H1 (cell line): ENCODE data around the gene DRC3. TPM values are rescaled to one million over a fixed set of nuclear protein-coding genes. Genes with fewer than 3 reads are reported as not detected.

Source experiments
- CTCF ChIA-PET: fragments of 300-600 bp; sonication (Branson Sonifier 250); formaldehyde crosslinking; loops from one replicate; lab custom pipeline; 2021; ENCODE audit not compliant: partially characterized antibody; lab: Charles Lee
- POLR2A ChIA-PET: fragments of 300-600 bp; sonication (Branson Sonifier 250); formaldehyde crosslinking; loops from one replicate; lab custom pipeline; 2021; ENCODE audit warnings: inconsistent platforms; ENCODE audit not compliant: partially characterized antibody; lab: Charles Lee
- DNase-seq, 2 experiments: peaks; one replicate each; pipeline versions ENCODE4 v3.0.0 to v3.0.0-alpha.2; 2010 to 2022; ENCODE audit warnings: low spot score in 2 of 2, low read depth in 1 of 2, mixed read lengths in 1 of 2
- FAIRE-seq: peaks from 2 replicates; lab custom pipeline; 2011; peaks lifted over from hg19 to GRCh38; lab: Jason Lieb, UNC
- H2AFZ ChIP-seq: 2 replicates; pipeline ENCODE4 v1.8.1; 2012; ENCODE audit warnings: low read length, inconsistent platforms
- H2AK5ac ChIP-seq: 2 replicates; pipeline ENCODE4 v1.6.1; 2013; ENCODE audit warnings: low read depth, low read length
- H2BK120ac ChIP-seq: replicated peaks from 2 replicates; pipeline ENCODE3; 2013; ENCODE audit warnings: low read depth, low read length, inconsistent platforms
- H2BK12ac ChIP-seq: 2 replicates; pipeline ENCODE4 v1.6.1; 2013; ENCODE audit warnings: low read depth, low read length
- H2BK15ac ChIP-seq: 2 replicates; pipeline ENCODE4 v1.6.1; 2013; ENCODE audit warnings: low read length
- H2BK20ac ChIP-seq: 2 replicates; pipeline ENCODE4 v1.6.1; 2013; ENCODE audit warnings: low read length
- H2BK5ac ChIP-seq: 2 replicates; pipeline ENCODE4 v1.6.1; 2013; ENCODE audit warnings: low read depth, low read length
- H3K14ac ChIP-seq: 2 replicates; pipeline ENCODE4 v1.6.1; 2013; ENCODE audit warnings: inconsistent platforms; ENCODE audit not compliant: insufficient read length
- H3K18ac ChIP-seq: 2 replicates; pipeline ENCODE4 v1.6.1; 2013; ENCODE audit warnings: low read length; ENCODE audit errors: extremely low read depth
- H3K23ac ChIP-seq: 2 replicates; pipeline ENCODE4 v1.6.1; 2013; ENCODE audit warnings: inconsistent platforms; ENCODE audit not compliant: insufficient read length
- H3K23me2 ChIP-seq: 2 replicates; pipeline ENCODE4 v1.6.1; 2013; ENCODE audit warnings: low read depth, low read length
- H3K27ac ChIP-seq: 2 replicates; pipeline ENCODE4 v1.6.1; 2011; ENCODE audit warnings: low read depth, low read length, inconsistent platforms
- H3K27me3 ChIP-seq, 4 experiments: replicated peaks in 1 of 4; 1 replicate in 1 of 4; 2 replicates in 3 of 4; pipeline versions ENCODE4 v1.6.1 to v1.8.1; 2011 to 2013; ENCODE audit warnings: low read length in 3 of 4, mild to moderate bottlenecking in 3 of 4, inconsistent platforms in 2 of 4, mixed read lengths in 2 of 4, moderate library complexity in 1 of 4; ENCODE audit not compliant: control insufficient read depth in 3 of 4, insufficient read depth in 3 of 4; ENCODE audit errors: extremely low read depth in 1 of 4
- H3K36me3 ChIP-seq, 4 experiments: 2 replicates each; pipeline versions ENCODE4 v1.6.1 to v1.8.1; 2011 to 2013; ENCODE audit warnings: mild to moderate bottlenecking in 4 of 4, low read length in 3 of 4, moderate library complexity in 2 of 4, control low read depth in 1 of 4, inconsistent platforms in 1 of 4; ENCODE audit not compliant: insufficient read depth in 4 of 4, control insufficient read depth in 2 of 4
- H3K4ac ChIP-seq: replicated peaks from 2 replicates; pipeline ENCODE3; 2013; ENCODE audit warnings: low read length, low read depth, mixed read lengths, inconsistent platforms; ENCODE audit not compliant: insufficient read length
- H3K4me1 ChIP-seq, 4 experiments: replicated peaks in 1 of 4; 1 replicate in 1 of 4; 2 replicates in 3 of 4; pipeline versions ENCODE4 v1.6.1 to v1.8.1; 2011 to 2013; ENCODE audit warnings: low read length in 3 of 4, inconsistent platforms in 2 of 4, mixed read lengths in 1 of 4; ENCODE audit not compliant: insufficient read depth in 4 of 4, control insufficient read depth in 3 of 4
- H3K4me2 ChIP-seq, 2 experiments: 2 replicates each; pipeline versions ENCODE4 v1.6.1 to v1.8.1; 2011 to 2013; ENCODE audit warnings: low read depth in 2 of 2, low read length in 2 of 2, control low read depth in 1 of 2, inconsistent platforms in 1 of 2, mild to moderate bottlenecking in 1 of 2; ENCODE audit not compliant: insufficient read depth in 1 of 2
- H3K4me3 ChIP-seq, 4 experiments: fragments of 200-600, 300-600 bp in 1 of 4; sonication (generic), shearing (Covaris generic), sonication (Bioruptor Twin) in 1 of 4; 2 replicates each; pipeline versions ENCODE4 v1.5.1 to v1.8.1; 2011 to 2016; ENCODE audit warnings: low read length in 4 of 4, low read depth in 3 of 4, control low read depth in 2 of 4, inconsistent platforms in 2 of 4, mild to moderate bottlenecking in 2 of 4, mixed read lengths in 1 of 4, moderate library complexity in 1 of 4; ENCODE audit not compliant: insufficient read depth in 2 of 4; ENCODE audit errors: extremely low read depth in 1 of 4
- H3K56ac ChIP-seq: replicated peaks from 2 replicates; pipeline ENCODE3; 2013; ENCODE audit warnings: low read depth, mild to moderate bottlenecking, mixed read lengths, low read length, inconsistent platforms; ENCODE audit not compliant: insufficient read length
- H3K79me1 ChIP-seq: 2 replicates; pipeline ENCODE4 v1.6.1; 2013; ENCODE audit warnings: low read depth, low read length, control low read depth
- H3K79me2 ChIP-seq, 2 experiments: 2 replicates each; pipeline versions ENCODE4 v1.6.1 to v1.8.1; 2012 to 2013; ENCODE audit warnings: low read length in 2 of 2, mild to moderate bottlenecking in 2 of 2, inconsistent platforms in 1 of 2; ENCODE audit not compliant: insufficient read depth in 2 of 2, control insufficient read depth in 1 of 2
- H3K9ac ChIP-seq, 4 experiments: replicated peaks in 1 of 4; 1 replicate in 1 of 4; 2 replicates in 3 of 4; pipeline versions ENCODE4 v1.6.1 to v1.8.1; 2011 to 2013; ENCODE audit warnings: low read depth in 3 of 4, low read length in 3 of 4, control low read depth in 2 of 4, mild to moderate bottlenecking in 2 of 4, moderate library complexity in 2 of 4, inconsistent platforms in 1 of 4; ENCODE audit errors: extremely low read depth in 1 of 4
- H3K9me3 ChIP-seq, 2 experiments: 2 replicates each; pipeline versions ENCODE4 v1.6.1 to v1.8.1; 2012 to 2013; ENCODE audit warnings: mild to moderate bottlenecking in 2 of 2, moderate library complexity in 2 of 2, control low read depth in 1 of 2, inconsistent platforms in 1 of 2, low read depth in 1 of 2, low read length in 1 of 2, mixed read lengths in 1 of 2; ENCODE audit not compliant: insufficient read depth in 2 of 2
- H4K20me1 ChIP-seq, 2 experiments: replicated peaks in 1 of 2; 2 replicates each; pipeline versions ENCODE3 to v1.8.1; 2011 to 2013; ENCODE audit warnings: inconsistent platforms in 2 of 2, low read length in 2 of 2, mild to moderate bottlenecking in 1 of 2; ENCODE audit not compliant: insufficient read depth in 2 of 2, control insufficient read depth in 1 of 2
- H4K5ac ChIP-seq: 2 replicates; pipeline ENCODE4 v1.6.1; 2013; ENCODE audit warnings: low read length, low read depth, mixed read lengths, inconsistent platforms; ENCODE audit not compliant: insufficient read length
- H4K8ac ChIP-seq: 2 replicates; pipeline ENCODE4 v1.8.0; 2013; ENCODE audit warnings: mild to moderate bottlenecking, moderate library complexity, low read length, inconsistent platforms; ENCODE audit not compliant: insufficient read depth; ENCODE audit errors: extremely low read depth
- H4K91ac ChIP-seq: replicated peaks from 2 replicates; pipeline ENCODE3; 2013; ENCODE audit warnings: low read length, mixed read lengths, inconsistent platforms; ENCODE audit not compliant: insufficient read length
- BCL11A ChIP-seq, 2 experiments: IDR thresholded peaks; one replicate each; pipeline ENCODE4 v1.6.1; 2011; ENCODE audit warnings: low read depth in 2 of 2, low read length in 2 of 2, mild to moderate bottlenecking in 2 of 2
- CBX8 ChIP-seq: fragments of 300-800, 300-1000 bp; sonication (generic); IDR thresholded peaks from 2 replicates; pipeline ENCODE4 v1.7.1; 2016; ENCODE audit warnings: low read depth, low read length, borderline replicate concordance
- EZH2 ChIP-seq: fragments of 200-600 bp; sonication (generic); IDR thresholded peaks from 2 replicates; pipeline ENCODE4 v1.7.1; 2012; ENCODE audit warnings: low read depth, mild to moderate bottlenecking, moderate library complexity, low read length, inconsistent platforms; ENCODE audit not compliant: severe bottlenecking
- JUND ChIP-seq: IDR thresholded peaks from 2 replicates; pipeline ENCODE4 v1.6.1; 2011; ENCODE audit warnings: mild to moderate bottlenecking, improper control_type of control experiment, low read length
- PHF8 ChIP-seq: fragments of 200-600 bp; sonication (generic); conservative IDR thresholded peaks from 2 replicates; pipeline ENCODE4 v1.7.1; 2012; ENCODE audit warnings: low read depth, mild to moderate bottlenecking, inconsistent platforms, low read length, moderate library complexity
- POU5F1 ChIP-seq: IDR thresholded peaks from 2 replicates; pipeline ENCODE4 v1.6.1; 2011; ENCODE audit warnings: low read depth, mild to moderate bottlenecking, low read length, moderate library complexity
- RAD21 ChIP-seq, 2 experiments: IDR thresholded peaks in 1 of 2; conservative IDR thresholded peaks in 1 of 2; 2 replicates each; pipeline ENCODE4 v1.6.1; 2011; ENCODE audit warnings: low read depth in 2 of 2, low read length in 2 of 2, improper control_type of control experiment in 1 of 2, inconsistent platforms in 1 of 2, mild to moderate bottlenecking in 1 of 2, moderate library complexity in 1 of 2
- SRF ChIP-seq: IDR thresholded peaks from 2 replicates; pipeline ENCODE4 v1.6.1; 2011; ENCODE audit warnings: mild to moderate bottlenecking, low read depth, low read length, moderate library complexity
- TCF12 ChIP-seq: IDR thresholded peaks from 2 replicates; pipeline ENCODE4 v1.6.1; 2011; ENCODE audit warnings: low read depth, mild to moderate bottlenecking, low read length
- ZNF274 ChIP-seq: IDR thresholded peaks from 2 replicates; pipeline ENCODE4 v1.7.0; 2012; ENCODE audit warnings: low read length, borderline replicate concordance; ENCODE audit errors: extremely low read depth
- polyA plus RNA-seq, 7 experiments: library from polyadenylated mRNA; depleted of rRNA in 3 of 7; stranded (reverse) in 5 of 7; unstranded in 2 of 7; fragments of >200 nt in 5 of 7; fragments of 200-250 nt in 2 of 7; gene quantifications; 1 replicate in 5 of 7; 2 replicates in 1 of 7; 4 replicates in 1 of 7; pipeline versions ENCODE4 v1.2.1 to v1.2.3, GENCODE V29; 2011 to 2013; ENCODE audit warnings: missing spikeins in 2 of 7, mixed read lengths in 2 of 7
- total RNA-seq: library from RNA; stranded (reverse); fragmentation: NEBNext Ultra II Directional; extraction: Animal tissue kit (Norgen Biotek cat#: 25700); gene quantifications from 2 replicates; pipeline ENCODE4 v1.2.1, GENCODE V29; 2021

Gene DRC3
- total and polyA plus RNA-seq, 2 of the 8 experiments (the other 6 are each of a cell fraction or from before 2014, with no cell fraction given): 0.59 TPM; not detected in 1

DNA sequence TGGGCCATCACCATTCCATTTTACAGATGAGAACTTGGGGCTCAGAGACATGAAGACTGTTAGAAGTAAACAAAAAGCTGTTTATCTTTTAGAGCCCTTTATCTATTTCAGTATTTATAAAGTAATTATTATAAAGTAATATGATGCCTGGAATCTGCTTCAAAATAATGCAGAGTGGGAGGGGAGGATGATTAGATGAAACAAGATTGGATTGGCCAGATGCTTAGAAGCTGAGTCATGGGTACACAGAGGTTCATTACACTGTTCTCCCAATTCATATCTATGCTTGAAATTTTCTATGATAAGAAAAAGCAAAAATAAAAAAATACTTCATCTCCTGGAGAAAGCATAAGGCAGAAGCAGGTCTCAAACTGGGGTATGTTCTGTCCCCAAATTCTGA, 29.8 kb upstream of the DRC3 start:
- Histone ChIP-seq H3K79me1 (no peaks in the 10 kb centered on the region), H3K4me1 (peaks cover 3 to 16% (median 12%) of the 10 kb centered on the region in 4 experiments), H2BK15ac (no peak overlapping the region), H3K23ac (no peak overlapping the region), H3K79me2 (no peaks in the 10 kb centered on the region), H2BK12ac (no peak overlapping the region), H3K56ac (no peak overlapping the region), H3K18ac (no peak overlapping the region), H3K23me2 (no peaks in the 10 kb centered on the region), H2AFZ (no peak overlapping the region), H3K27ac (no peak overlapping the region), H4K91ac (no peak overlapping the region), H3K27me3 (no peaks in the 10 kb centered on the region), H4K5ac (no peak overlapping the region), H3K9ac (no peak overlapping the region), H4K8ac (no peak overlapping the region), H3K4me2 (peak overlapping the region in 1 of 2 experiments; percentile 24; a peak in 1 of 4 replicates), H3K4me3 (no peak overlapping the region), H2BK120ac (no peak overlapping the region), H3K36me3 (no peaks in the 10 kb centered on the region), H3K9me3 (no peaks in the 10 kb centered on the region), H4K20me1 (no peaks in the 10 kb centered on the region)
- POLR2A ChIA-PET: interaction anchor here (1.2 to 1.3 kb wide), 3 partner anchors 11 to 110 kb away, joined by 3 to 4 read pairs (median 4); no protein-coding TSS in a partner anchor
- FAIRE-seq: no peak
- TF ChIP-seq JUND: no peak
- TF ChIP-seq POU5F1: no peak
- TF ChIP-seq RAD21 (IDR thresholded peaks at IDR 0.05 in 1 of 2, conservative IDR thresholded peaks at IDR 0.05 in 1 of 2; ENCODE audit: low read depth in 2 of 2, low read length in 2 of 2): no peak
- no peak for TF ChIP-seq BCL11A (IDR thresholded peaks at IDR 0.05; ENCODE audit: low read depth in 2 of 2, low read length in 2 of 2)
- TF ChIP-seq SRF: no peak
- TF ChIP-seq TCF12: no peak
- TF ChIP-seq EZH2: no peak
- TF ChIP-seq PHF8: no peak
- TF ChIP-seq ZNF274: no peak
- TF ChIP-seq CBX8: no peak
- TF ChIP-seq, all 59 proteins: peak for 0
- Histone ChIP-seq H3K14ac (no peak overlapping the region), H2BK20ac (no peak overlapping the region), H2AK5ac (no peak overlapping the region), H2BK5ac (no peak overlapping the region), H3K4ac (no peak overlapping the region)
- CTCF ChIA-PET: interaction anchor here (0.7 to 4.3 kb wide), 8 partner anchors 8 to 54 kb away, joined by 3 to 15 read pairs (median 4); partner anchors contain the start of gene TOM1L2
- no peak for DNase-seq
